CD4-positive, alpha-beta T cell treated with Interferon alpha-2 for 1 hour (primary cell): ENCODE measurements around the gene RIPK3.

Source experiments
- DNase-seq, 2 donors: peaks; one replicate each; pipeline ENCODE4 v3.0.0-alpha.2; 2020 to 2022

RIPK3 gene

GRCh38 chr14:24298892-24299254 is 40.9 kb downstream of the RIPK3 start:
- no peak for DNase-seq

- DNase-seq: no peak
These were observed 42.4 kb downstream of the RIPK3 start for GRCh38 chr14:24297190-24297964.

- peak; percentile 81 to 84 for DNase-seq
These were observed 43.2 kb downstream of the RIPK3 start for GRCh38 chr14:24296341-24297157.

- no peak for DNase-seq
These were observed 46.3 kb downstream of the RIPK3 start for GRCh38 chr14:24293525-24293924.

- no peak for DNase-seq
These were observed 47.5 kb downstream of the RIPK3 start for GRCh38 chr14:24292118-24292807.

GRCh38 chr14:24291446-24292117 is 48.2 kb downstream of the RIPK3 start:
- no peak for DNase-seq

GRCh38 chr14:24290746-24291145 is 49.0 kb downstream of the RIPK3 start:
- no peak for DNase-seq

- no peak for DNase-seq
These were observed 50.0 kb downstream of the RIPK3 start for GRCh38 chr14:24289649-24290280.

- DNase-seq: no peak
These were observed 52.8 kb downstream of the RIPK3 start for GRCh38 chr14:24286996-24287395.
